Smooth muscle cell (in vitro differentiated cells): ENCODE results near the gene RAD51B. TPM values are rescaled to one million over a fixed set of nuclear protein-coding genes. Genes with fewer than 3 reads are reported as not detected.
A peak's percentile ranks its signal among the peaks of the same experiment; 100 is the strongest.

ENCODE experiments used
- DNase-seq: peaks from one replicate; lab custom pipeline; 2025; ENCODE audit not compliant: unreplicated experiment; lab: John Stamatoyannopoulos, UW
- H2AFZ ChIP-seq: fragments of 200-600 bp; sonication (generic); 2 replicates; pipeline ENCODE4 v1.6.0; 2016; ENCODE audit warnings: antibody characterized with exemption, low read depth, mild to moderate bottlenecking
- H3F3A ChIP-seq: fragments of 200-600 bp; sonication (generic); 2 replicates; pipeline ENCODE4 v1.6.0; 2017; ENCODE audit warnings: antibody characterized with exemption, low read depth
- H3K27ac ChIP-seq: fragments of 200-600 bp; sonication (generic); 2 replicates; pipeline ENCODE4 v1.5.1; 2016; ENCODE audit warnings: low read depth, mild to moderate bottlenecking
- H3K27me3 ChIP-seq: fragments of 200-600 bp; sonication (generic); 2 replicates; pipeline ENCODE4 v1.6.1; 2016; ENCODE audit warnings: low read depth, mild to moderate bottlenecking
- H3K36me3 ChIP-seq: fragments of 200-600 bp; sonication (generic); 2 replicates; pipeline ENCODE4 v1.5.1; 2016; ENCODE audit warnings: low read depth
- H3K4me1 ChIP-seq: fragments of 200-600 bp; sonication (generic); 2 replicates; pipeline ENCODE4 v1.5.1; 2016; ENCODE audit warnings: low read depth
- H3K4me2 ChIP-seq: fragments of 200-600 bp; sonication (generic); 2 replicates; pipeline ENCODE4 v1.6.0; 2016; ENCODE audit warnings: mild to moderate bottlenecking
- H3K4me3 ChIP-seq: fragments of 200-600 bp; sonication (generic); 2 replicates; pipeline ENCODE4 v1.5.1; 2016; ENCODE audit warnings: mild to moderate bottlenecking
- H3K79me2 ChIP-seq: fragments of 200-600 bp; sonication (generic); 2 replicates; pipeline ENCODE4 v1.6.0; 2016; ENCODE audit warnings: low read depth, mild to moderate bottlenecking
- H3K9ac ChIP-seq: fragments of 200-600 bp; sonication (generic); 2 replicates; pipeline ENCODE4 v1.6.0; 2016; ENCODE audit warnings: low read depth
- H3K9me3 ChIP-seq: fragments of 200-600 bp; sonication (generic); replicated peaks from 2 replicates; pipeline ENCODE4 v1.5.1; 2016; ENCODE audit warnings: low read depth
- H4K20me1 ChIP-seq: fragments of 200-600 bp; sonication (generic); 2 replicates; pipeline ENCODE4 v1.6.0; 2016; ENCODE audit warnings: low read depth
- CTCF ChIP-seq: fragments of 200-600 bp; sonication (generic); IDR thresholded peaks from 2 replicates; pipeline ENCODE4 v1.5.1; 2017; ENCODE audit warnings: borderline replicate concordance, mild to moderate bottlenecking, antibody characterized with exemption; ENCODE audit not compliant: insufficient read depth, poor library complexity, severe bottlenecking
- WGBS: methylation state at CpG from one replicate; pipeline ENCODE4 v1.1.7; 2016; ENCODE audit warnings: low lambda C conversion rate; 5-methylcytosine and 5-hydroxymethylcytosine counted together
- polyA plus RNA-seq: library from polyadenylated mRNA; unstranded; fragments of >200 nt; fragmentation: Nextera tagmentation; extraction: Ambion mirVana; gene quantifications from 2 replicates; pipeline ENCODE4 v1.2.1, GENCODE V29; 2016
- total RNA-seq: library from RNA; depleted of rRNA; stranded (reverse); fragments of >200 nt; gene quantifications from 2 replicates; pipeline ENCODE4 v1.2.3, GENCODE V29; 2014

RAD51B gene
- total and polyA plus RNA-seq, 2 experiments from 2014 or later = 4.6 to 5.3 TPM

DNA sequence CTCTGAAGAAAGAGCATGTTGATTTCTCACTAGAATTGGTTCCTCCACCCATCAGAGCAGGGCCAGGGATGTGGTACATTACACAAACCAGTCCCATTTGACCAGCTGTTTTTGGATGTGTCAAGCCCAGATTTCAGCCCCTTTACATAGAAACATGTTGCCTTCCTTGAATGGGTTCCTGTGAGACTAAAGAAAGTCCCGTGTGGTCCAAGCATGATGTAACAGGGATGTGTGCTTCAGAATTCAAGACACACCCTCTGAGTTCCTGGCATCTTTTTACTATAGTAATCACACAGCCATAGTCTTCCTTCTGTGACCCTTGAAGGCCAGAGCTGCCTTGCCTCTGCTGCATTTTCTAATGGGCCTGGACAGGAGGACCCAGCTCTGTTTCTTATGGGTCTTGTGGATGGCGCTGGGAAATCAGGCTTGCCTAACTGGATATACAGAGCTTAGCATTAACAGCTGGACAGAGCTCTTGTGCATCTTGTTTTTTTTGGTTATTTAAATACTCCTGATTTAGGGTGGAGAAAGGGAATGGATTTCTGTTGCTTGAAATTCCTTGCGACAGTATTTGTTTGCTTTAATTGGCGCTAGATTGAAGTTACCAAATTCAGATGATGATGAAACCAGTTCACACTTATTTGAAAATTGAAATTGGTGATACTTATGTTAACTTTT, 632.3 kb downstream of the RAD51B start:
- Histone ChIP-seq H3K9ac (no peak overlapping the region), H2AFZ (no peak overlapping the region), H3K27ac (no peak overlapping the region), H4K20me1 (no peaks in the 10 kb centered on the region), H3K36me3 (no peaks in the 10 kb centered on the region), H3K4me1 (peaks cover 23% of the 10 kb centered on the region), H3K27me3 (no peaks in the 10 kb centered on the region), H3K9me3 (no peaks in the 10 kb centered on the region), H3K79me2 (no peaks in the 10 kb centered on the region), H3F3A (peaks cover 3% of the 10 kb centered on the region), H3K4me3 (no peak overlapping the region), H3K4me2 (no peak overlapping the region)
- WGBS = 81% methylated on average over 4 of the region's 4 CpGs
- DNase-seq = no peak
- no peak for TF ChIP-seq CTCF

- Histone ChIP-seq H3K27ac (peak overlapping the region; percentile 85), H3K4me2 (no peak overlapping the region), H2AFZ (no peak overlapping the region), H3K9me3 (no peaks in the 10 kb centered on the region), H4K20me1 (no peaks in the 10 kb centered on the region), H3K4me1 (peaks cover 11% of the 10 kb centered on the region), H3K36me3 (no peaks in the 10 kb centered on the region), H3K4me3 (no peak overlapping the region), H3K9ac (no peak overlapping the region), H3K27me3 (no peaks in the 10 kb centered on the region), H3F3A (no peaks in the 10 kb centered on the region), H3K79me2 (no peaks in the 10 kb centered on the region)
- no peak for DNase-seq
- WGBS = 93% methylated on average over 1 of the region's 1 CpG
- no peak for TF ChIP-seq CTCF
Measured at GRCh38 chr14:68458253-68458652, 638.7 kb downstream of the RAD51B start.

DNA sequence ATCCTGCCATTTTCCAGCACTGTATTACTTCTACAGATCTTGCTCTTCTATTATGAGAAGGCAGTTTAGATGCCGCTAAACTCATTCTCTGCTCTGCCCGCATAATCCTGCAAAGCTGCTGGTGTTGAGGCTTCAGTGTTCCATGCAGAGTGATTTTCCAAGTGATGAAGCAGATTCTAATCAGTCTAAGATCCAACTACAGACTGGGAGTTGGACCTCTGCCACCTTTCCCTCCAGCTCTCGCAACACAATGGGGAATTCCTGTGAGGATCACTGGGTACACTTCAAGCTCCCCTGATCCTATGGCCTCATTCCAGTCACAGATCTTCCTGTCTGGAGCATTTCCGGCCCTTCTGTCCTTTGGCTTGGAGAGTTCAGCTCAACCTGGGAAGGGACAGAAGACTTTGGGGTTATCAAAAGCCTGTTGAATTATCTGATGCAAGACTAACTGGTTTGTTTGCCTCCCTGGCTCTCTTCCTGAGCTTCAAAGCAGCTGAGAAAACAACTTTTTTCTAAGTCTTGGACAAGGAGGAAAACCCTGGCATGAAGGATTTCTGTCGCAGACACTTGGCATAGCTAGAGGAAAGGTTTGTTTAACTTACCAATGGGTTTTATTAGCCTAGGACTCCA, 639.4 kb downstream of the RAD51B start:
- H3K27me3 ChIP-seq = no peaks in the 10 kb centered on the region
- no peaks in the 10 kb centered on the region for H3K79me2 ChIP-seq
- H3F3A ChIP-seq = peaks cover 4% of the 10 kb centered on the region
- H2AFZ ChIP-seq = no peak overlapping the region
- H3K36me3 ChIP-seq = no peaks in the 10 kb centered on the region
- DNase-seq = no peak
- H3K4me3 ChIP-seq = no peak overlapping the region
- peaks cover 11% of the 10 kb centered on the region for H3K4me1 ChIP-seq
- H3K9ac ChIP-seq = peak overlapping the region; percentile 15
- peak overlapping the region; percentile 85 for H3K27ac ChIP-seq
- H3K4me2 ChIP-seq = peak overlapping the region; percentile 20
- 55% methylated on average over 5 of the region's 5 CpGs for WGBS
- H3K9me3 ChIP-seq = no peaks in the 10 kb centered on the region
- H4K20me1 ChIP-seq = no peaks in the 10 kb centered on the region
- TF ChIP-seq CTCF = no peak
